Vagina (tissue), 2 donors: ENCODE results near the gene CYTH4. TPM values are rescaled to one million over a fixed set of nuclear protein-coding genes. Genes with fewer than 3 reads are reported as not detected.

Experiments
- DNase-seq, 2 donors: peaks; one replicate each; pipeline ENCODE4 v3.0.0-alpha.2; 2017; ENCODE audit errors: extremely low spot score in 2 of 2
- H3K27ac ChIP-seq: fragments of 200-600 bp; sonication (generic); one replicate; pipeline ENCODE4 v1.5.1; 2019
- H3K27me3 ChIP-seq: fragments of 200-600 bp; sonication (generic); one replicate; pipeline ENCODE4 v1.5.1; 2019
- H3K36me3 ChIP-seq, 2 donors: fragments of 200-600 bp; sonication (generic); one replicate each; pipeline ENCODE4 v1.5.1; 2017 to 2019
- H3K4me1 ChIP-seq: fragments of 200-600 bp; sonication (generic); one replicate; pipeline ENCODE4 v1.5.1; 2019
- H3K4me3 ChIP-seq, 2 donors: fragments of 200-600 bp; sonication (generic); 1 replicate in 1 of 2; 2 replicates in 1 of 2; pipeline ENCODE4 v1.5.1; 2016 to 2019
- H3K9me3 ChIP-seq: fragments of 200-600 bp; sonication (generic); one replicate; pipeline ENCODE4 v1.5.1; 2019
- CTCF ChIP-seq, 3 experiments: fragments of 450-650 bp in 2 of 3; fragments of 200-600 bp in 1 of 3; sonication (generic) in 1 of 3; IDR thresholded peaks; one replicate each; pipeline ENCODE4 v1.5.1; 2017 to 2019; ENCODE audit warnings: antibody characterized with exemption in 3 of 3, mild to moderate bottlenecking in 2 of 3, moderate library complexity in 2 of 3
- POLR2A ChIP-seq, 2 donors: fragments of 450-650 bp; IDR thresholded peaks; one replicate each; pipeline ENCODE4 v1.6.1; 2017; ENCODE audit warnings: antibody characterized with exemption in 2 of 2, mild to moderate bottlenecking in 2 of 2, moderate library complexity in 2 of 2
- POLR2AphosphoS5 ChIP-seq, 2 donors: sonication (generic); formaldehyde crosslinking; IDR thresholded peaks; one replicate each; pipeline ENCODE4 v1.9.0; 2017; ENCODE audit warnings: antibody characterized with exemption in 2 of 2, mild to moderate bottlenecking in 2 of 2, low read depth in 1 of 2; ENCODE audit not compliant: insufficient read depth in 1 of 2
- intact Hi-C: fragments of 100-400 bp; cut with DNase I; formaldehyde crosslinking; loops from one replicate; pipeline ENCODE4 v1.15.1; 2023
- total RNA-seq: library from RNA; depleted of rRNA; stranded (reverse); fragments of >200 nt; gene quantifications from one replicate; pipeline ENCODE4 v1.2.3, GENCODE V29; 2016

The CYTH4 gene
- total RNA-seq, 1 donor from 2014 or later = 16.2 TPM

GRCh38 chr22:37260155-37260795 lies 22.0 kb upstream of the CYTH4 start:
- H3K27me3 ChIP-seq = no peaks in the 10 kb centered on the region
- TF ChIP-seq POLR2A (IDR thresholded peaks at IDR 0.05) (no peak), CTCF (IDR thresholded peaks at IDR 0.05) (no peak), POLR2AphosphoS5 (IDR thresholded peaks at IDR 0.05; ENCODE audit: insufficient read depth in 1 of 2, low read depth in 1 of 2) (no peak)
- intact Hi-C loops = loop anchor here (5.0 kb wide), 1 partner anchor 98 kb away; no protein-coding TSS in a partner anchor
- no peaks in the 10 kb centered on the region for H3K36me3 ChIP-seq
- H3K4me3 ChIP-seq = no peak overlapping the region
- H3K27ac ChIP-seq = no peak overlapping the region
- peaks cover 12% of the 10 kb centered on the region for H3K9me3 ChIP-seq
- no peaks in the 10 kb centered on the region for H3K4me1 ChIP-seq
- DNase-seq = no peak

- TF ChIP-seq POLR2AphosphoS5 (IDR thresholded peaks at IDR 0.05; ENCODE audit: insufficient read depth in 1 of 2, low read depth in 1 of 2) = no peak
- peak in 2 of 3 experiments; percentile 61 to 64 for TF ChIP-seq CTCF (IDR thresholded peaks at IDR 0.05)
- intact Hi-C loops = loop anchor here (5.0 kb wide), 1 partner anchor 99 kb away; no protein-coding TSS in a partner anchor
- Histone ChIP-seq H3K9me3 (peaks cover 12% of the 10 kb centered on the region), H3K36me3 (no peaks in the 10 kb centered on the region), H3K4me1 (no peaks in the 10 kb centered on the region), H3K27ac (no peak overlapping the region), H3K27me3 (no peaks in the 10 kb centered on the region), H3K4me3 (no peak overlapping the region)
- DNase-seq = no peak
Observed at GRCh38 chr22:37260901-37261336, 21.4 kb upstream of the CYTH4 start.

GRCh38 chr22:37262346-37262745 lies 20.0 kb upstream of the CYTH4 start:
- Histone ChIP-seq H3K9me3 (peaks cover 12% of the 10 kb centered on the region), H3K36me3 (no peaks in the 10 kb centered on the region), H3K4me1 (no peaks in the 10 kb centered on the region), H3K4me3 (no peak overlapping the region), H3K27me3 (no peaks in the 10 kb centered on the region), H3K27ac (no peak overlapping the region)
- no peak for DNase-seq
- intact Hi-C loops = loop anchor here (5.0 kb wide), 1 partner anchor 100 kb away; no protein-coding TSS in a partner anchor
- no peak for TF ChIP-seq POLR2A (IDR thresholded peaks at IDR 0.05)
- TF ChIP-seq CTCF (IDR thresholded peaks at IDR 0.05) = no peak
- no peak for TF ChIP-seq POLR2AphosphoS5 (IDR thresholded peaks at IDR 0.05; ENCODE audit: insufficient read depth in 1 of 2, low read depth in 1 of 2)

- Histone ChIP-seq H3K4me1 (no peaks in the 10 kb centered on the region), H3K9me3 (peaks cover 12% of the 10 kb centered on the region), H3K27ac (no peak overlapping the region), H3K4me3 (no peak overlapping the region), H3K36me3 (no peaks in the 10 kb centered on the region), H3K27me3 (no peaks in the 10 kb centered on the region)
- intact Hi-C loops = loop anchor here (5.0 kb wide), 1 partner anchor 102 kb away; no protein-coding TSS in a partner anchor
- no peak for DNase-seq
- no peak for TF ChIP-seq CTCF (IDR thresholded peaks at IDR 0.05)
- no peak for TF ChIP-seq POLR2A (IDR thresholded peaks at IDR 0.05)
- TF ChIP-seq POLR2AphosphoS5 (IDR thresholded peaks at IDR 0.05; ENCODE audit: insufficient read depth in 1 of 2, low read depth in 1 of 2) = no peak
Observed at GRCh38 chr22:37263966-37264887, 18.1 kb upstream of the CYTH4 start.
